NCI-H1930 (cell line): ENCODE results near the gene OAS2.
A peak's percentile ranks its signal among the peaks of the same experiment; 100 is the strongest.

ENCODE experiments used
- DNase-seq, 2 experiments: peaks; one replicate each; lab custom pipeline; 2025; lab: John Stamatoyannopoulos, UW

Gene OAS2, protein sequence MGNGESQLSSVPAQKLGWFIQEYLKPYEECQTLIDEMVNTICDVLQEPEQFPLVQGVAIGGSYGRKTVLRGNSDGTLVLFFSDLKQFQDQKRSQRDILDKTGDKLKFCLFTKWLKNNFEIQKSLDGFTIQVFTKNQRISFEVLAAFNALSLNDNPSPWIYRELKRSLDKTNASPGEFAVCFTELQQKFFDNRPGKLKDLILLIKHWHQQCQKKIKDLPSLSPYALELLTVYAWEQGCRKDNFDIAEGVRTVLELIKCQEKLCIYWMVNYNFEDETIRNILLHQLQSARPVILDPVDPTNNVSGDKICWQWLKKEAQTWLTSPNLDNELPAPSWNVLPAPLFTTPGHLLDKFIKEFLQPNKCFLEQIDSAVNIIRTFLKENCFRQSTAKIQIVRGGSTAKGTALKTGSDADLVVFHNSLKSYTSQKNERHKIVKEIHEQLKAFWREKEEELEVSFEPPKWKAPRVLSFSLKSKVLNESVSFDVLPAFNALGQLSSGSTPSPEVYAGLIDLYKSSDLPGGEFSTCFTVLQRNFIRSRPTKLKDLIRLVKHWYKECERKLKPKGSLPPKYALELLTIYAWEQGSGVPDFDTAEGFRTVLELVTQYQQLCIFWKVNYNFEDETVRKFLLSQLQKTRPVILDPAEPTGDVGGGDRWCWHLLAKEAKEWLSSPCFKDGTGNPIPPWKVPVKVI

DNA sequence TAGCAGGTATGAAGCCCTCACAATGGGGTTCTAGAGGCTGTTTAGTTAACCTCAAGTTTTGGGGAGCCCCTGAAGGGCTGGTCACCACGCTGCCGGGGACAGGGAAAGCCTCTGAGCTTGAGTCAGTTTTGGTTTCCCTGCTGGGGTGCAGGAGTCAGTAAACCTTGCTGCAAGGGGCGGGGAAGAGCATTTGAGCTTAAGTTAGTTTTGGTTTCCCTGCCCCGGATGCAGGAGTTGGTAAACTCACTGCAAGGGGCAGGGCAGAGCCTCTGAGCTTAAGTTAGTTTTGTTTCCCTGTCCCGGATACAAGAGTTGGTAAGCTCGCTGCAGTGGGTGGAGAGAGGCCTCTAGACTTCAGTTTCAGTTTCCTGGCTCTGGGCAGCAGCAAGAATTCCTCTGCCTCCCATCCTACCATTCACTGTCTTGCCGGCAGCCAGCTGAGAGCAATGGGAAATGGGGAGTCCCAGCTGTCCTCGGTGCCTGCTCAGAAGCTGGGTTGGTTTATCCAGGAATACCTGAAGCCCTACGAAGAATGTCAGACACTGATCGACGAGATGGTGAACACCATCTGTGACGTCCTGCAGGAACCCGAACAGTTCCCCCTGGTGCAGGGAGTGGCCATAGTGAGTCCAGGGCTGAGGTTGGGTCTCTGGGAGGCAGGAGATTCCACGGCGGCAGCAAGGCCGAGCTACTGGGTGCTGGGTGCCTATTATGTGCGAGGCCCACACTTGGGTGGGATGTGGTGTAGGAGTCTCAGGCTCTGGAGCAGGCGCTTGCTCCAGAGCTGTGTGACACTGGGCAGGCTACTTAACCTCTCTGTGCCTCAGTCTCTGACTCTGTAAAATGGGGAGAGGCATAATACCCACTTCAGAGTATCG, at the start of gene OAS2:
OAS2 (plus strand) TSS at position 357 of the 878 bp plus-strand sequence; CDS start at position 447, 90 bp downstream.
- no peak for DNase-seq

DNA sequence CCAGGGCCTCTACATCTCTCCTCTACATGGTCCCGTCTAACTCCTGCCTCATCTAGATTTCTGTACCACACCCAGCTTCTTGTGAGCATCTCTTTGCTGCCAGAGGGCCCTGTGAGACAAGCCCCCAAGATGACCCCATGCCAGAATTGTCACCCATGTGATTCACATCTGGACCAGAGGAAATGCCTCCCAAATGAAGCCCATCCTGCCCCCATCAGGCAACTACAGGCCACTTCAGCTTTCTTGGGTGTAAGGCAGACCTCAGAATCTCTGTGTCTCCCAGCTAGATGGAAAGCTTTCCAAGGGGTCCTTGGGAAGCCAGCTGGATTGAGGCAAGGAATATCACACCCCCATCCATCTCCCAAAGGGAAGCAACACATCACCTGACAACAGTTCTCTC, 49.3 kb upstream of the OAS2 start:
- no peak for DNase-seq

DNA sequence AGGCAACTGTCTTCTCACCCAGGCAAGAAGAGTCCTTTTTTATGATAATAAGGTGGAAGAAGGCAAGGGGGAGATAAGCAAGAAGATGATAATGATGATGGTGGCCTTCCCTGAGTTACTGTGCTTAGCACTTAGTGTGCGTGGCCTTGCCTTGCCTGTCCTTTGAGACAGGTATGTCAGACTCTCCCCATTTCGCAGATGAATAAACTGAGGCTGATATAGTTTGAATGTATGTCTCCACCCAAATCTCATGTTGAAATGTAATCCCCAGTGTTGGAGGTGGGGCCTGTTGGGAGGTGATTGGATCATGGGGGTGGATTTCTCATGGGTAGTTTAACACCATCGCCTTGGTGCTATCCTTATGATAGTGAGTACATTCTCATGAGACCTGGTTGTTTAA, 48.6 kb upstream of the OAS2 start:
- no peak for DNase-seq

DNA sequence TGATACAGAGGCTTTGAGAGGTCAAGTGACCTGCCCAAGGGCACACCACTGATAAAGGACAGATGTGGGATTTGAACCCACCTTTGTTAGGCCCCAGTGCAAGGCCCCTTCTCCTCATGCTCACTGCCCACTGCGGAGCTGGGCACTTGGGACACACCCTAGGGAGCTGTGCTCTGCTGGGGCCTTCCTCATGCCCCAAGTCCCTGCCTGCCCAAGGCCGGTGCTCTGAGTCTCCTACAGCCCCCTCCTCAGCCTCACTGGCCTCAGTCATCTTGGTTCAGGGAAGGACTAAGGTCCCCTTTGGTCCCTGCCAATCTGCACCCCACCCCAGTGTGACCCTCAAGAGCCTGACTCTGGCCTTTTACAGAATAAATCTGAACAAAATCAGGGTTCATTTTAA, 48.0 kb upstream of the OAS2 start:
- DNase-seq = no peak

DNA sequence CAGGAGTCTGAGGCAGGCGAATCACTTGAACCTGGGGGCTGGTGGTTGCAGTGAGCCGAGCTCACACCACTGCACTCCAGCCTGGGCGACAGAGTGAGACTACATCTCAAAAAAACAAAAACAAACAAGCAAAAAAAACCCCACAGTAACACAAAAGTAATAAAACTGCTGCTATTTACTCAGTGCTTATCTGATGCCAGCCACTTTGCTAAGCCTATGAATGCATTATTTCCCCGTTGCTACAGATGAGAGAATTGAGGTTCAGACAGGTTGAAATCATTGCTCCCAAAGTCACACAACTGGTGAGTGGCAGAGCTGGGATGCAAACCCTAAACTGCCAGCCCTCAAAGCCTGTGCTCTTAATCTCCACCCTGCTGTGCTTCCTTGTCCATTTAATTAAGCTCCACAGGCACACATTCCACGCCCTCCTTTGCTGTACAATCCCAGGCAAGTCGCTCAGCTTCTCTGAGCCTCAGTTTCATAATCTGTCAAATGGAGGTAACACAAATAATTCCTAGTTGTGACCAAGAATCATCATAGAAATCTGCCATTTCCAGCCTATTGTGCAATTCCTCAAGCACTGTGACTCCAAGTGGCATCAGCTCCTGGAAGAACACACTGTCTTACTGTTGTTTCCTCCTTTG, 45.7 kb upstream of the OAS2 start:
- DNase-seq = no peak

DNA sequence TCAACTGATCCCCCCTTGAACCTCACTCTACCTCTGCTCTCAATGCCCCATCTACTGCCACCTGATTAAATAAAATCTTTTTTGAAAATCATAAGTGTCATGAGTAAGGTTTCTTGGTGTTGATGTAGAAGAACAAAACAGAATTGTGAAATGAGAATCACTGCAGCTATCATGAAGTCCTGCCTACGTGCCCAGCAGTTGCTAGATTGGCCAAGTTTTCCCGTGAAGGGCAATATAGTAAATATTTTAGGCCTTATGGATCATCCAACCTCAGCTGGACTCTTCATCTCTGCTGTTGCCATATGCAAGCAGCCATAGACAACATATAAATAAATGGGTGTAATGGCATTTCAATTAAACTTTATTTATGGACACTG, 45.2 kb upstream of the OAS2 start:
- DNase-seq = no peak

DNA sequence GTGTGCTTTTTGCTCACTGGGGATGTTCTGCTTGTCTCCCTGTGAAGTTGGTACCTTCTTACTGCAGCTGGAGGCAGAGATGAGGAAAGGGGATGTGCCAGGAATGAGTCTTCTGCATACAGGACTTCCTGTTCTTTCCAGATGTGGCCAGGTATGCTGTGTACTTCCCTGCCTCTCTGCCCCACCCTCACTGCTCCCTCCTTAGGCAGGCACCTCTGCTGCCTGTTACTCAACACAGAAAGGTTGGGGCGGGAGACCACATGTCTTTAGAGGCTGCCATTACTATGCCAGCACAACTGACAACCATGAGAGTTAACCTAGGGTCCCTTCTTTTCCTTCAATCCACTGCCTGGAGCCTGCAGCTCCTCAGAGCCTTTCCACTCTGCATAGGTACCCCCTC, 42.1 kb upstream of the OAS2 start:
- DNase-seq = no peak

DNA sequence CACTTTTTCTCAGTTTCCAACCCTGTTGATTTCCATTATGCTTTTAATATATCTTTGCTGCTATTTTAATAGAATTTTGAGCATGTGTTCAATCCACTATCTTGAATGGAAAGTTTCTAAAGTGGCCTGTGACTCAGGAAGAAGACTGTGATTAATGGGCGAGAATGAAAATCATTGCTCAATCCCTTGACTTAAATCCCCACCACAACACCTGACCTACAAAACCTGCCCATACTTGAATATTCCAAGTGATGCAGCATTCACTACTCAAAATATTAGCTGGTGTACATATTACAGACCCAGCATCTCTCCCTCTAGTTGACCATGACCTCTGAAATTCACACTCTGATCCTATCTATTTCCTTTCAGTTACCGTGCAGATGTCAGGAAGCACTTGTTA, 41.4 kb upstream of the OAS2 start:
- no peak for DNase-seq

DNA sequence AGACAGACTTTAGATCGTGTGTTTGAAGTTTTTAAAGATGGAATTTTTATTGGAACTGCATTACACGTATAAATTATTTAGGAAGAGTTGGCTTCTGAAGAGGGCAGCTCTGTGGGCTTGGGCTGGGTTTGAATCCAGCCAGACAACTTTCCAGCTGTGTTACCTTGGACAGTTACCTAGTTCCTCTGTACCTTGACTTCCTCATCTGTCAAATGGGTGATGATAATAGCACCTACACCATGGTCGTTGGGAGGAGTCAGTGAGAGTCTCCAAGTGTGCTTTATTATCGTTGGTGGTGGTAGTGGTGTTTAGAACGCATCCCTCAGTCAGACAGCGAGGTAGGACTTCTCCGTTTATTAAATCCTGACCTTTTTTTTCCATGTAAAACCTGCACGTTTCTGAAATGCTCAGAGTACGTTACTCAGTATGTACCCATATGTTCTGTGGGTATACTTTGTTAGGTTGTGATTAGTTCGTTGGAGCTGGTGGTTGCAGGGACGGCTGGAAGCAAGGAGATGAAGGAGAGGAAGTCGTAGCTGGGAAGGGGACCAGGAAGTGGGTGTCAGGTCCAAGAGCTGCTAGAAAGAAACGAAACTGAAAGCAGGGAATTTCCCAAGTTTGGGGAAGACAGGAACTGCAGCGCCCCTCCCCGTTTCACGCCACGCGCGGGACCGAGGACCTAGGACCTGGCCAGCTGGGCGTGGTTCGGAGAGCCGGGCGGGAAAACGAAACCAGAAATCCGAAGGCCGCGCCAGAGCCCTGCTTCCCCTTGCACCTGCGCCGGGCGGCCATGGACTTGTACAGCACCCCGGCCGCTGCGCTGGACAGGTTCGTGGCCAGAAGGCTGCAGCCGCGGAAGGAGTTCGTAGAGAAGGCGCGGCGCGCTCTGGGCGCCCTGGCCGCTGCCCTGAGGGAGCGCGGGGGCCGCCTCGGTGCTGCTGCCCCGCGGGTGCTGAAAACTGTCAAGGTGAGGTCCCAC, 40.3 kb upstream of the OAS2 start, which contains the start of gene OAS3:
OAS3 (plus strand) TSS at position 734 of the 979 bp plus-strand sequence; CDS start at position 791, 57 bp downstream.
- peak in 1 of 2 experiments; percentile 8 for DNase-seq

DNA sequence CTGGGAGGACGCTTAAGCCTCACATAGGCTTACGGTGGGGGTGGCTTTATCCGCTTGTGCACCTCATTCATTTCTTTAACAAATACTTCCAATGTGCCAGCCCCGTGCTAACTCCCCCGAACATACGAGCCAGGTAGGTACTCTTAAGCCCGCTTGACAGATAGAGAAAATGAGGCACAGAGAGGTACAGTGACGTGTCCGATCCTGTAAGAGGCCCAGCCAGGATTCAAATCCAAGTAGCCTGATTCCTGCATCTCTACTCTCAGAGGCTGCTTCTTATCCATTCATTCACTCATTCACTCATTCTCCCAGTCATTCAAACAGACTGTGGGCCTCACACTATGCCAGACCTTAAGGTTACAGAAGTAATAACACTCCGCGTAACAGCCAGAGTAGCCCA, 39.6 kb upstream of the OAS2 start:
- no peak for DNase-seq

DNA sequence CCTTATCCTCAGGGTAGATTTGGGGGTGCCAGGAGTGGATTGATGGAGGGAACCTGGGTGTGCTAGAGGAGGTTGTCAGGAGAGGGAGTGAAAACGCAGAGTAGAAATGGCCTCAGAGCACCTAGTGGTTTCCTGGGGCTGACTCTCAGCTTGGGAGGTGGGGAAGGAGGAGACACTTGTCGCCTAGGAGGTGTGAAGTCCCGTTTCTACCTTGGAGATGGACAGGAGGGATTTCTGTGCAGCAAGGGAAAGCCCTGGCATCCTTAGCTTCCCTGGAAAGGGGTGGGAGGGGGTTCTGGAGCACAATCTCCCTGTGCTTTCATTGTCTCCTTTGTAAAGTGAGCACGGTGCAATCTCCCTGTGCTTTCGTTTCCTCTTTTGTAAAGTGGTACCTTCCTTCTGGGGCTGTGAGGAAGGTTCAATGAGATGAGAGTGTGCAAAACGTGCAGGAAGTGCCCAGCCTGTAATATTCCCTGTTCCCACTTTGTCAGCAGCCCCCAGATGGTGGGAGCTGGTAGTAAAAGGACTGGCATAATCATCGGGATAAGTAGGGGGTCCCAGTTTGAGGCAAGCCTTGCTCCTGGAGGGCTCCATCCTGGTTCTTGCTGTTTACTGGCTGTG, 38.4 kb upstream of the OAS2 start:
- no peak for DNase-seq

DNA sequence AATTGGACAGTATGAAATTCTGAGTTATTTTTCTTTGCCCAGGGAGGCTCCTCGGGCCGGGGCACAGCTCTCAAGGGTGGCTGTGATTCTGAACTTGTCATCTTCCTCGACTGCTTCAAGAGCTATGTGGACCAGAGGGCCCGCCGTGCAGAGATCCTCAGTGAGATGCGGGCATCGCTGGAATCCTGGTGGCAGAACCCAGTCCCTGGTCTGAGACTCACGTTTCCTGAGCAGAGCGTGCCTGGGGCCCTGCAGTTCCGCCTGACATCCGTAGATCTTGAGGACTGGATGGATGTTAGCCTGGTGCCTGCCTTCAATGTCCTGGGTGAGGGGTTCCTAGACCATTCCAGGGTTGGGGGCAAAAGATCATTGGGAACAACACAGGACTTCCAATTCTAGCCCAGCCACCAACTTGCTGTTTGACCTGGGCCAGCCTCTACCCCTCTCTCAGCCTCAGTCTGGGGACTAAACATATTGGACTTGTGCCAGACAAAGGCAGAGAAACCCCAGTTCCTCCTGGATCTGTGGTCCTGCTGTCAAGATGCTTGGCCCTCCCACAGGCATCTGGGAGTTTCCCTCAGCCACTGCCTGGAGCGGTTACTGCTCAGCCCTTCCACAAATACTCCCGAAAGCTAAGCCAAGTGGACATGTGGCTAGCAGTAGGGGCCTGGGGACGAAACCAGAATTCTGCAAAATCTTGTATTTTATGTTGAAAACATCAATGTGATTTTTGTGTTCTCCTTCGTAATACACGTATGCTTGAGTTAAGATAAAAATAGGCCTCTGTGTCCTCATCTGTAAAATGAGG, 36.6 kb upstream of the OAS2 start:
- no peak for DNase-seq

DNA sequence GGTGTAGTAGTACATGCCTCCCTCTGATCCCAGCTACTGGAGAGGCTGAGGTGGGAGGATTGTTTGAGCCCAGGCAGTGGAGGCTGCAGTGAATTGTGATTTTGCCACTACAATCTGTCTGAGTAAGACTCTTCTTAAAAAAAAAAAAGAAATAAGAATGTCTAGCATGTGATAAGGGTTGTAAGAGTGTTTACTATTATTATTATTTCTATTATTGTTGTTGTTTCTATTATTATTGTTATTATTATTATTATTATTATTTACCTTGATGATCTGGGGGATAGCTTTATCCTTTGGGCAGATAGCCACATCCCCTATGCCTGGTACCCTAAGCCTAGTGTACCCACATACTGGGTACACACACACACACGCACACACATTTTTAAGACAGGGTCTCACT, 35.7 kb upstream of the OAS2 start:
- DNase-seq = no peak

DNA sequence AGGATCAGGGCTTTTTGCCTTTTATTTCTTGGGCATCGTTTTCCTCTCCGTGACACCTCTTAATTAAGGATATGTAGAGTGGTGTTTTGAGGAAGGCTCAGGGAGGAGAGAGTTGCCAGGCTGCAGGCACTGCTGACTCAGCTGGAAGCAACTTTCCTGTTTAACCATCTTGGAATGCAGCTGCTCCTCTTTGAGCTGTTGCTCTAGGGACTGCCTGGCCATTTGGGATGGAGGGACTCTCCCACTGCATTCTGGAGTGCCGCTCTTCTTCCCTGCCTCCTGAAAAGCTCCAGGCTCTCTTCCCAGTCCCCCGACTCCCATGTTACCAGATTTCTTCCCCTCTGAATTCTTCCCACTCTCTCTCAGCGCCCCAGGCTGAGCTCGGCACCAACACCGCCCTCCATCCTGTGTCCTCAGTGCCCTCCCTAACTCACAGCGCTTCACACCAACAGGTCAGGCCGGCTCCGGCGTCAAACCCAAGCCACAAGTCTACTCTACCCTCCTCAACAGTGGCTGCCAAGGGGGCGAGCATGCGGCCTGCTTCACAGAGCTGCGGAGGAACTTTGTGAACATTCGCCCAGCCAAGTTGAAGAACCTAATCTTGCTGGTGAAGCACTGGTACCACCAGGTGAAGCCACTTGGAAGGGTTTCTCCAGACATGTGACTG, 34.2 kb upstream of the OAS2 start:
- no peak for DNase-seq

DNA sequence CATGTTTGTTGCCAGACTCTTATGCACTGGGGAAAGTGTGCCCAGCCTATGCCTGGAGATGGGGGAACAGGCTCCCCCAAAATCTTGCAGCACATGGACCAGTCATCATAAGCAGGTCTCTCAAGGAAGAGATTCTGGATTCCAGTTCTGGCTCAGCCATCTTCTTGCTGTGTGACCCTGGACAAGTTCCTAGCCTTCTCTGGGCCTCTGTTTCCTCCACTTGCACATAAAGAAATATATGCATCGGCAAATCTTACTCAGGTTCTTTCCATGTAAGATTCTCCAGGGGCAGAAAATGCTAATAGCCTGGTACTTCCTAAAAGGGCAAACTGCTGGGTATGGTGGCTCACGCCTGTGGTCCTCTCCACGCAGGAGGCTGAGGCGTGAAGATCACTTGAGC, 32.8 kb upstream of the OAS2 start:
- DNase-seq = no peak

DNA sequence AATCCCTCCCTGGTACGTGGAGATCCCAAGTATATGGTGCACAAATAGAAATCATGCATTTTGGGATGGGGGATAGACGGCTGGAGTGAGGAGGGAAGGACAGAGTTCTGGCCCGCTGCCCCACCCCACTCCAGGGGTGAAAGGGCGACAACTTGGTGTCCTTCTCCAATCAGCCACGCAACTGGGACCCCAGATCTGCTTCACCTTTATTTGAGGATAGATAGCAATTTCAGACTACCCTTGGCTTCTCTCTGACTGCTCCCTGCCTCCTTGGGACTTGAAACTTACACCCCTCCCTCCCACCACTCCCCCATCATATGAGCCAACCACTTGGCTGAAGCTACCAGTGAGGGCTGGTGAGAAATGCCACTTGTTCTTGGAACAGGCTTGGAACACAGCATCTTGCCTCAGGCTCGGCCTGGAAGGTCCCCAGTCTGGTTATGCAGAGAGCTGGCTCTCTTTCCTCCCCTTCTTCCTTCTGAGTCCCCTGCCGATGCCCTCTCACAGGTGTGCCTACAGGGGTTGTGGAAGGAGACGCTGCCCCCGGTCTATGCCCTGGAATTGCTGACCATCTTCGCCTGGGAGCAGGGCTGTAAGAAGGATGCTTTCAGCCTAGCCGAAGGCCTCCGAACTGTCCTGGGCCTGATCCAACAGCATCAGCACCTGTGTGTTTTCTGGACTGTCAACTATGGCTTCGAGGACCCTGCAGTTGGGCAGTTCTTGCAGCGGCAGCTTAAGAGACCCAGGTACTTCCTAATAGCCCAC, 31.9 kb upstream of the OAS2 start:
- no peak for DNase-seq

DNA sequence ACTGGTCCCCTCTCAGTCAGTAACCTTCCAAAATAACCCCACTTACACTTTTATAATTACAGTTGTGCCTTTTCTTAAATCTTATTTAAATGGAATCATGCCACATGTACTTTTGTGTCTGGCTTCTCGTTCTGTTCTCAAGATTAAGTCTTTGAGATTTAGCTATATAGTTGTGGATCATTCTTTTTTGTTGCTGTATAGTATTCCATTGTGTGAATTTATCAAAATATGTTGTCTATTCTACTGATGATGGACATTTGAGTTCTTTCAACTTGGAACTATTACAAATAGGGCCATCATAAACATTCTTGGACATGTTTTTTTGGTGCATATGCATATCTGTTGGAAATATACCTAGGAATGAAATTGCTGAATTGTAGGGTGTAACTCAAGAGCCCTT, 31.0 kb upstream of the OAS2 start:
- DNase-seq = no peak

DNA sequence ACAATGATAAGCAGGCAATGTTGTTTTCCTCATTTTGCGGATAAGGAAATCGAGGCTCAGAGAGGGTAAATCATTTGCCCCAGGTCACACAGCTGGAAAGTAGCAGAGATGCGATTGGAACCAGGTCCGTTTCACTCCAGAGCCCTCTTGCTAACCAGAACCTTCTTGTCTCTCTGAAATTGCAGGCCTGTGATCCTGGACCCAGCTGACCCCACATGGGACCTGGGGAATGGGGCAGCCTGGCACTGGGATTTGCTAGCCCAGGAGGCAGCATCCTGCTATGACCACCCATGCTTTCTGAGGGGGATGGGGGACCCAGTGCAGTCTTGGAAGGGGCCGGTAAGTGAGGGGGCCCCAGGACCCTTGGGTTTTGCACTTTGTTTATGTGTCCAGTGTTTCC, 30.6 kb upstream of the OAS2 start:
- no peak for DNase-seq
